GM21360 (cell line): Measurements from ENCODE around the gene NHERF1.

Source experiments
- ATAC-seq: cut with Tn5 transposase; IDR thresholded peaks from one replicate; pipeline ENCODE4 v1.9.1; 2021; ENCODE audit warnings: mild to moderate bottlenecking, moderate library complexity; ENCODE audit not compliant: unreplicated experiment

Gene NHERF1

GRCh38 chr17:74748529-74749278 lies at the start of gene NHERF1:
Gene NHERF1 (plus strand): TSS chr17:74748628. CDS start chr17:74748847, 219 bp downstream.
- peak; percentile 92 for ATAC-seq

- no peak for ATAC-seq
Measured at GRCh38 chr17:74699236-74699635, 49.2 kb upstream of the NHERF1 start.

GRCh38 chr17:74702116-74702871 lies 46.1 kb upstream of the NHERF1 start:
- ATAC-seq: no peak

- no peak for ATAC-seq
Measured at GRCh38 chr17:74703311-74703710, 45.1 kb upstream of the NHERF1 start.

GRCh38 chr17:74704544-74704943 lies 43.9 kb upstream of the NHERF1 start:
- no peak for ATAC-seq

- no peak for ATAC-seq
Measured at GRCh38 chr17:74711058-74711824, 37.2 kb upstream of the NHERF1 start.

GRCh38 chr17:74712301-74712700 lies 36.1 kb upstream of the NHERF1 start:
- ATAC-seq: no peak

GRCh38 chr17:74712756-74713155 lies 35.7 kb upstream of the NHERF1 start, which contains the start of gene CD300LF:
Gene CD300LF (minus strand): TSS chr17:74712923. CDS start chr17:74712866, 57 bp downstream.
- ATAC-seq: no peak

GRCh38 chr17:74713171-74713755 lies 35.2 kb upstream of the NHERF1 start:
- no peak for ATAC-seq

- no peak for ATAC-seq
Measured at GRCh38 chr17:74715144-74715543, 33.3 kb upstream of the NHERF1 start.

- no peak for ATAC-seq
Measured at GRCh38 chr17:74720506-74720905, 27.9 kb upstream of the NHERF1 start.

GRCh38 chr17:74722782-74723181 lies 25.6 kb upstream of the NHERF1 start:
- ATAC-seq: no peak

GRCh38 chr17:74723891-74724290 lies 24.5 kb upstream of the NHERF1 start:
- ATAC-seq: no peak

GRCh38 chr17:74725111-74725510 lies 23.3 kb upstream of the NHERF1 start:
- no peak for ATAC-seq

GRCh38 chr17:74728033-74728701 lies 20.3 kb upstream of the NHERF1 start:
- ATAC-seq: no peak

- ATAC-seq: no peak
Measured at GRCh38 chr17:74728702-74729075, 19.7 kb upstream of the NHERF1 start.

- no peak for ATAC-seq
Measured at GRCh38 chr17:74729368-74729767, 19.1 kb upstream of the NHERF1 start.

- ATAC-seq: no peak
Measured at GRCh38 chr17:74729866-74730265, 18.6 kb upstream of the NHERF1 start.

GRCh38 chr17:74730491-74731346 lies 17.7 kb upstream of the NHERF1 start:
- no peak for ATAC-seq

- no peak for ATAC-seq
Measured at GRCh38 chr17:74731347-74731605, 17.2 kb upstream of the NHERF1 start.
